Immature natural killer cell (primary cell): ENCODE results near the gene MTFR1L. TPM values are rescaled to one million over a fixed set of nuclear protein-coding genes. Genes with fewer than 3 reads are reported as not detected.

ENCODE experiments used
- DNase-seq, 3 donors: peaks; one replicate each; pipeline ENCODE4 v3.0.0; 2022; ENCODE audit warnings: mixed read lengths in 1 of 3
- H3K27ac Mint-ChIP-seq, 6 donors: one replicate each; pipeline ENCODE4 v1.8.0; 2020; ENCODE audit warnings: mixed read lengths in 6 of 6, mild to moderate bottlenecking in 5 of 6, inconsistent platforms in 4 of 6, moderate library complexity in 3 of 6
- H3K27me3 Mint-ChIP-seq, 3 donors: one replicate each; pipeline ENCODE4 v1.8.0; 2020 to 2021; ENCODE audit warnings: low read depth in 3 of 3, mild to moderate bottlenecking in 3 of 3, mixed read lengths in 3 of 3, moderate library complexity in 3 of 3, inconsistent platforms in 1 of 3
- H3K36me3 Mint-ChIP-seq, 3 donors: one replicate each; pipeline ENCODE4 v1.8.0; 2020; ENCODE audit warnings: mixed read lengths in 3 of 3, inconsistent platforms in 2 of 3, mild to moderate bottlenecking in 2 of 3
- H3K4me1 Mint-ChIP-seq, 2 donors: one replicate each; pipeline ENCODE4 v1.8.0; 2020; ENCODE audit warnings: inconsistent platforms in 2 of 2, mild to moderate bottlenecking in 2 of 2, mixed read lengths in 2 of 2, moderate library complexity in 1 of 2
- H3K4me3 Mint-ChIP-seq, 5 donors: one replicate each; pipeline ENCODE4 v1.8.0; 2020; ENCODE audit warnings: mild to moderate bottlenecking in 5 of 5, mixed read lengths in 5 of 5, inconsistent platforms in 3 of 5, moderate library complexity in 3 of 5
- H3K9me3 Mint-ChIP-seq, 6 donors: one replicate each; pipeline ENCODE4 v1.8.0; 2020; ENCODE audit warnings: mild to moderate bottlenecking in 6 of 6, mixed read lengths in 6 of 6, inconsistent platforms in 4 of 6, moderate library complexity in 3 of 6
- polyA plus RNA-seq, 3 donors: library from polyadenylated mRNA; unstranded; fragments of 300-500 nt; fragmentation: Illumina TruSeq; gene quantifications; one replicate each; pipeline ENCODE4 v1.2.3, GENCODE V29; 2021

The MTFR1L gene
- polyA plus RNA-seq, 3 donors from 2014 or later, result 36.0 to 66.5 (median 43.5) TPM

GRCh38 chr1:25871704-25872494, 52.1 kb downstream of the MTFR1L start:
- no peaks in the 10 kb centered on the region for H3K36me3 Mint-ChIP-seq
- H3K27me3 Mint-ChIP-seq, result peaks cover 0 to 6% (median 0%) of the 10 kb centered on the region in 3 donors
- H3K27ac Mint-ChIP-seq, result no peak overlapping the region

GRCh38 chr1:25872713-25873112, 53.0 kb downstream of the MTFR1L start:
- no peaks in the 10 kb centered on the region for H3K9me3 Mint-ChIP-seq
- no peak overlapping the region for H3K27ac Mint-ChIP-seq
- H3K36me3 Mint-ChIP-seq, result no peaks in the 10 kb centered on the region
- no peak overlapping the region for H3K4me3 Mint-ChIP-seq
- no peak for DNase-seq
- H3K4me1 Mint-ChIP-seq, result peaks cover 4 to 9% of the 10 kb centered on the region in 2 donors
- peaks cover 0 to 4% (median 0%) of the 10 kb centered on the region in 3 donors for H3K27me3 Mint-ChIP-seq

More at GRCh38 chr1:25871704-25872494, 52.1 kb downstream of the MTFR1L start:
- Mint-ChIP-seq H3K4me3 (no peak overlapping the region), H3K4me1 (peaks cover 4 to 9% of the 10 kb centered on the region in 2 donors), H3K9me3 (no peaks in the 10 kb centered on the region)
- DNase-seq, result no peak

DNA sequence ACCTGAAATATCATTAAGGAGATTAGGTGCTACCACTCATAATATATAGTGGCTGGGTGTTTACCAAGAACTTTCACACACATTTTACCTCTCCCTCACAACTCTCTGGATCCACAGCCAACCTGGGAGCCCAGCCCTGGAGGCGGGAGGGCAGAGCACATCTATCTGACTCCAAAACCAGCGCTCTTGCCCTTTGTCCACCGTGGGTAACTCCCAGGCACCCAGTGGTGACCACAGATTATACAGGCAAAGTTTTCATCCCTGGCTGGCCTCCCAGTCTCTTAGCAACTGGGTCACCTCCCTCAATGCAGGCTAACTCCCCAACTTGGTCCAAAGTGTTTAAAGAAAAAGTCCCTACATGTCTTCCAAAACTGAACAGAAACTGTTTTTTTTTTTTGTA, 53.4 kb downstream of the MTFR1L start:
- peak overlapping the region in 1 of 6 donors; percentile 49 for H3K27ac Mint-ChIP-seq
- H3K4me3 Mint-ChIP-seq, result no peak overlapping the region

DNA sequence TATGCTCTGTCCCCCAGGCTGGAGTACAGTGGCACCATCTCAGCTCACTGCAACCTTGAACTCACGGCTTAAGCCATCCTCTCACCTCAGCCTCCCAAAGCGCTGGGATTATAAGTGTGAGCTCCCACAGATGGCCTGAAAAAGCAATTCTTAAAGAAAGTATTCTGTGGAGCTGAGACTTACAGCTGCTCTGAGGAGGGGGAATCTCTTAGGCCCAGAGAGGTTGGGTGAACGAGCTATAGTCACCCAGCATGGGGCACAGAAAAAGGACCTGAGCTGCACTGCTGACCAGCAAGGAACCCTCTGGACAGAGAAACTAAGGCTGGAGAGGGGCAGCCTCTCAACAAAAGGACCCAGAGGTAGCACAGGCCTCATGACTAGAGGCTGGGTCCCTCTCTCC, 54.5 kb downstream of the MTFR1L start:
- Mint-ChIP-seq H3K9me3 (no peaks in the 10 kb centered on the region), H3K27me3 (peaks cover 0 to 4% (median 0%) of the 10 kb centered on the region in 3 donors), H3K4me1 (peaks cover 4 to 9% of the 10 kb centered on the region in 2 donors), H3K27ac (no peak overlapping the region), H3K36me3 (no peaks in the 10 kb centered on the region), H3K4me3 (peak overlapping the region in 1 of 5 donors; percentile 15)
- DNase-seq, result no peak

More for the DNA sequence above, 53.4 kb downstream of the MTFR1L start:
- no peak for DNase-seq
- Mint-ChIP-seq H3K27me3 (peaks cover 0 to 4% (median 0%) of the 10 kb centered on the region in 3 donors), H3K36me3 (no peaks in the 10 kb centered on the region), H3K9me3 (no peaks in the 10 kb centered on the region), H3K4me1 (peaks cover 4 to 9% of the 10 kb centered on the region in 2 donors)

DNA sequence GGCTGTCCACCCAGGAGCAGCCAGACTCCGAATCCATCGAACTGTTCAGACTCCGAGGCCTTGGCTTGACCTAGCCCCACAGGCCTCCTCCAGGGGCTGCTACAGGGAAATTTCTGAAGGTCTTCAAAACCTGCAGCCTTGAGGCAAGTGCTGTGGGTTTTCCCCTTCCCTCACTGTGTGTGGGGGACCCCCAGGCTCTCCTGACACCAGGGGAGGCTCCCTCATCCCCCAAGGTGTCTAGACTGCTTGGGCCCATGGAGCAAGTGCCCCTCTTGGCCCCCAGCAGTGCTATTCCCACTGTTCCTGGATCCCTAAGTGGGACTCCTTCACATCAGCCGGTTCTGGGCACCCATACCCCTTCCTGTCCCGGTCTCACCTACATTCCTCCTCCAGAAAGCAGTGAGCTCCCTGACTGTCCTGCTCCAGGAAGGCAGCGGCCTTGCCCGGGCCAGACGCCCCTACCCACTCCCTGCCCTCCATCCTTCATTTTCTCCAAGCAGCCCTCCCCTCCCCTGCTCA, 54.9 kb downstream of the MTFR1L start:
- Mint-ChIP-seq H3K9me3 (no peaks in the 10 kb centered on the region), H3K27ac (peak overlapping the region in 3 of 6 donors; percentile 59 to 77 (median 66)), H3K36me3 (no peaks in the 10 kb centered on the region), H3K27me3 (peaks cover 0 to 4% (median 0%) of the 10 kb centered on the region in 3 donors), H3K4me3 (peak overlapping the region; percentile 80 to 84 (median 82)), H3K4me1 (peaks cover 4 to 9% of the 10 kb centered on the region in 2 donors)
- no peak for DNase-seq

DNA sequence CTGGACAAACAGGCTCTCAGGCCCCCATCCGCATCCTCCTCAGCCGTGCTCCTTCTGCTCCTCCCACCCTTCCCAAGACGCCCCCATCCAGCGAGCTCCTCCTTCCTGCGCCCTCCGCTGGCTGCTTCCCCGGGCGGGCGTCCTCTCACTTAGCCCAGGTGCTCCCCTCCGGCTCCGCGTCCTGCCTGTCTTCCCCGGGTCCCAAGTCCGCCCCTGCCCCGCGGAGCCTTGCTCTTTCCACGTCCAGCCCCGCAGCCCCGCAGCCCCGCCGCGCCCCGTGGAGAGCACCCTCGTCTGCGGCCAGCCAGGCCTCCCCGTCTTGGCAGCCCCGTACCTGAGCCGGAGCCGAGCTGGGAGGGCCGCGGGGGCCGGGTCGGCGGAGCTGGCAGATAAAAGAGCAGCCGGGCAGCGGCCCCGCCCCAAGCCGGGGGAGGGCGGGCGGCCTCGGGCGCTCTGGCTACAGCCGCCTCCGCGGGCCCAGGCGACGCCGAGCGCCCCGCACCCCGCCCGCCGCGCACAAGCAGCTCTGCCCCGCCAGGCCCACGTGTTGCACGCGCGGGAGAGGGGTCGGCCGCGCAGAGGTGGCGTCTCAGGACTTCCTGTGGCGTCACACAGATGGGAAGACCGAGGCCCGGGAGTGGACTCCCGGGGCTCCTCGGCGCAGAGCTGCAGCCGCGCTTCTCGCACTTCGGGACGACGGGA, 55.6 kb downstream of the MTFR1L start, which contains the start of gene PAQR7:
Gene PAQR7, minus strand, starts transcription at position 555 of the 702 bp plus-strand sequence. CDS start 11,869 bp downstream, outside the sequence.
- DNase-seq, result peak; percentile 72 to 73 (median 72)
- H3K36me3 Mint-ChIP-seq, result no peaks in the 10 kb centered on the region
- peak within 1 kb of the TSS; percentile 80 to 85 (median 82) for H3K4me3 Mint-ChIP-seq
- peaks cover 0 to 4% (median 0%) of the 10 kb centered on the region in 3 donors for H3K27me3 Mint-ChIP-seq
- peak within 1 kb of the TSS; percentile 37 to 80 (median 66) for H3K27ac Mint-ChIP-seq
- no peaks in the 10 kb centered on the region for H3K9me3 Mint-ChIP-seq
- peaks cover 4 to 9% of the 10 kb centered on the region in 2 donors for H3K4me1 Mint-ChIP-seq

DNA sequence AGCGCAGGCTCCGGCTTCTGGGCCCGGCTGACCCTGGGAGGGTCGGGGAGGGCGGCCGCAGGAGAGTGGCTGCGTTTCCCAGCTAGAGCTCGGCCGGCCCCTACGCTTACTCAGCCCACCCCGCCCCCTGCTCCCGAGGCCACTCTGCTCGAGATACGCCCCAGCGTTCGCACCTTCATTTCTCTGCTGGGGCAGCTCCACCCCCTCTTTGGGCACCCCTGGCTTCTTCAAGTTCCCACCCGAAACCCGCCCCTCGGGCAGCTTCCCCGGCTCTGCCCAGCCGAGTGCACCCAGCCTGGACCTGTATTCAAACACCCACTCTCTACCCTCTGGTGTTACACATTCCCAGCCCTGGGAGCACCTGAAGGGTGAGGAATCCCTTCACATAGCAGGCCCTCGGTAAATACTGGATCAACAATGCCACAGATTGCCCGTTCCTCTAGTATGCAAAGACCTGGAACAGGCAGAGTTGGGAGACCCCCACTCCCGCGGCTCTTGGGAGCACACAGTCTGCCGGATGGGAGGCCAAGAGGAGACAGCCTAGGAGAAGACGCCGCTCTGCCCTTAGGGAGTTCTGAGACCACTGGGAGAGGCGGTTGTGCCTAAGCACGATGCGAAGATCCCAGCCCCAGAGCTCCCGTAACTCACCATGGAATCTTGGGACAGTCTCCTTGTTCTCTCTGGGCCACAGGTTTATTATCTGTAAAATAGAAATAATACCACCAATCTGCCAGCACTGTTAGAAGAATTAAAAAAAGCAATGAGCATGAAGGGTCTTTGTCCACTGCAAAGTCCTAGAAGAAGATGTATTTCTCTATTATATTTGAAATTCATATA, 56.3 kb downstream of the MTFR1L start:
- H3K4me3 Mint-ChIP-seq, result peak overlapping the region; percentile 72 to 85 (median 80)
- peak overlapping the region; percentile 37 to 80 (median 63) for H3K27ac Mint-ChIP-seq
- H3K36me3 Mint-ChIP-seq, result no peaks in the 10 kb centered on the region
- DNase-seq, result no peak
- H3K27me3 Mint-ChIP-seq, result peaks cover 0 to 4% (median 0%) of the 10 kb centered on the region in 3 donors
- H3K9me3 Mint-ChIP-seq, result no peaks in the 10 kb centered on the region
- H3K4me1 Mint-ChIP-seq, result peaks cover 4 to 9% of the 10 kb centered on the region in 2 donors

GRCh38 chr1:25876693-25877077, 56.9 kb downstream of the MTFR1L start:
- H3K9me3 Mint-ChIP-seq, result no peaks in the 10 kb centered on the region
- peaks cover 0 to 4% (median 0%) of the 10 kb centered on the region in 3 donors for H3K27me3 Mint-ChIP-seq
- no peak for DNase-seq
- H3K4me1 Mint-ChIP-seq, result peaks cover 4 to 9% of the 10 kb centered on the region in 2 donors
- no peaks in the 10 kb centered on the region for H3K36me3 Mint-ChIP-seq
- peak overlapping the region in 3 of 5 donors; percentile 72 to 80 (median 78) for H3K4me3 Mint-ChIP-seq
- peak overlapping the region in 4 of 6 donors; percentile 8 to 54 (median 46) for H3K27ac Mint-ChIP-seq

DNA sequence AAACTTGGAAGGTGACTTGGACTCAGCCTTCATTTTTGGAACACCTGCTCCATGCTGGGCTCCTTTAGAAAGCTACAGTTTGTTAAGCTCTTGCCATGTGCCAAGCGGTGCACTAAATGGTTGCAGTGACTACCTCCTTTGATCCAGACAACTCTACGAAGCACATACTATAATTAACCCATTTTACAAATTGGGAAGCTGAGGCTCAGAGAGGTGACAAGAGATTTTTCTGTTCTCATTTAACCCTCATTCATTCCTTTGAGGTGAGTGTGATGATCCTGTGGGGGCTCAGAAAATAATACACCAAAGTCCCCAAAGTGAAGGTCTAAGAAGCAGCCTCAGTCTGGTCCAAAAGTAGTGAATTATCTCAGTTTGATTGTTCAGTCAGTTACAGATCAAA, 57.4 kb downstream of the MTFR1L start:
- H3K27ac Mint-ChIP-seq, result no peak overlapping the region
- no peak overlapping the region for H3K4me3 Mint-ChIP-seq
- H3K36me3 Mint-ChIP-seq, result no peaks in the 10 kb centered on the region
- peaks cover 0 to 4% (median 0%) of the 10 kb centered on the region in 3 donors for H3K27me3 Mint-ChIP-seq
- H3K9me3 Mint-ChIP-seq, result no peaks in the 10 kb centered on the region
- peaks cover 4 to 9% of the 10 kb centered on the region in 2 donors for H3K4me1 Mint-ChIP-seq
- no peak for DNase-seq

DNA sequence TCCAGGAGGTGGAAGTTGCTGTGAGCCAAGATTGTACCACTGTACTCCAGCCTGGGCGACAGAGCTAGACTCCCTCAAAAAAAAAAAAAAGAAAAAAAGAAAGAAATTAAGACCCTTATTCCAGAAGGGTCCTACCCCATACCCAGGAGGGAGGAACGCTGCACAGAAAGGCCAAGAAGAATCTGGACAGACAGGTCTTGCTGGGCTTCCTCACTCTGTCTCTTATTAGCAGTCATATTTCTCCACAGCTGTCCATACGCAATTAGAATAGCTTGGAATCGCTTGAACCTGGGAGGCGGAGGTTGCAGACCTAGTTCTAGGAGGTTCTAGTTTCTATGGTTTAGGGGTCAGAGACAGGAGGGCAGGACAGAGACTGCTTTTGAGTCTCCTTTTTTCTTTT, 58.9 kb downstream of the MTFR1L start:
- H3K9me3 Mint-ChIP-seq, result no peaks in the 10 kb centered on the region
- no peak overlapping the region for H3K27ac Mint-ChIP-seq
- no peak overlapping the region for H3K4me3 Mint-ChIP-seq
- DNase-seq, result no peak
- H3K36me3 Mint-ChIP-seq, result no peaks in the 10 kb centered on the region
- H3K27me3 Mint-ChIP-seq, result peaks cover 0 to 4% (median 0%) of the 10 kb centered on the region in 3 donors
- peaks cover 4 to 9% of the 10 kb centered on the region in 2 donors for H3K4me1 Mint-ChIP-seq

DNA sequence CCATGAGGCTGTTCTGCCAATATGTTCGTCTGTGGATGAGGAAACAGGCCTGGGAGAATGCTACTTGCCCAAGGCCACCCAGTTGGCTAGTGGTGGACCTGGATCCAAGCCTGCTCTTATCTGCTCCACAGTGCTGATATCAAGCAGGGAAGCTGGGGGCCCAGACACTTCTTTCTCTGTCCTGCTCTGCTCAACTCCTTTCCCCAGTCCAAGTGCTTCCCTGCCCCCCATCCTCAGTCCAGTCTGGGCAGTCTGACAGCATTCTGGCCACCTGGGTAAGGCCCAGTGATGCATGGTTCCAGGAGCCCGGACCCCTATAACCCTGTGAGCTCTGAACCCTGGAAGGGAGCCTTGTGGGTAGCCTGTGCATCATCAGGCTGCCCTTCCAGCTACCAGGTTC, 59.9 kb downstream of the MTFR1L start:
- Mint-ChIP-seq H3K27ac (peak overlapping the region in 1 of 6 donors; percentile 31), H3K4me1 (peaks cover 4 to 9% of the 10 kb centered on the region in 2 donors), H3K27me3 (peaks cover 0 to 4% (median 0%) of the 10 kb centered on the region in 3 donors), H3K36me3 (no peaks in the 10 kb centered on the region), H3K4me3 (no peak overlapping the region), H3K9me3 (no peaks in the 10 kb centered on the region)
- no peak for DNase-seq

DNA sequence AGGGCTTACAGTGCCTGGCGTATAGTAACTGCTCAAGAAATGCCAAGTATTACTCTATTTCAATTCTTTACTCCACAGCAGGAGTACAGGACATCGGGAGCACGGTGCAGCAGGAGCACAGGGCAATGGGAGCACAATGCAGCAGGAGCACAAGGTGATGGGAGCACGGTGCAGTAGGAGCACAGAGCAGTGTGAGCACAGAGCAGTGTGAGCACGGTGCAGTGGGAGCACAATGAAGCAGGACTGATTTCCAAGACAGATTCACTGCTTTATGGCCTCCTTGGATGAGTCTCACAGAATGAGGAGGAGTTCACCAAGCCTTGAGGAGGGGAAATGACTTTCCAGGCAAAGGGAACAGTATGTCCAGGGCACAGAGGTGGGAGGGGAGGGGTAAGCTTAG, 60.8 kb downstream of the MTFR1L start:
- H3K9me3 Mint-ChIP-seq, result no peaks in the 10 kb centered on the region
- H3K4me3 Mint-ChIP-seq, result no peak overlapping the region
- peaks cover 4 to 5% of the 10 kb centered on the region in 2 donors for H3K4me1 Mint-ChIP-seq
- no peak for DNase-seq
- no peak overlapping the region for H3K27ac Mint-ChIP-seq
- peaks cover 0 to 1% (median 0%) of the 10 kb centered on the region in 3 donors for H3K27me3 Mint-ChIP-seq
- H3K36me3 Mint-ChIP-seq, result no peaks in the 10 kb centered on the region

- H3K4me3 Mint-ChIP-seq, result no peak overlapping the region
- peaks cover under 1 to 2% of the 10 kb centered on the region in 2 donors for H3K4me1 Mint-ChIP-seq
- DNase-seq, result no peak
- H3K9me3 Mint-ChIP-seq, result no peaks in the 10 kb centered on the region
- no peaks in the 10 kb centered on the region for H3K36me3 Mint-ChIP-seq
- H3K27me3 Mint-ChIP-seq, result peaks cover 0 to 1% (median 0%) of the 10 kb centered on the region in 3 donors
- no peak overlapping the region for H3K27ac Mint-ChIP-seq
Observed at GRCh38 chr1:25881266-25881665, 61.5 kb downstream of the MTFR1L start.
